Neutrophil (primary cell): ENCODE data around the gene IRAK3.

Experiments used
- H3K27ac ChIP-seq: fragments of 200-600 bp; sonication (generic); 2 replicates; pipeline ENCODE4 v1.5.1; 2016; ENCODE audit warnings: mild to moderate bottlenecking, moderate library complexity
- H3K27me3 ChIP-seq: fragments of 200-600 bp; sonication (generic); 2 replicates; pipeline ENCODE4 v1.6.0; 2016; ENCODE audit warnings: mild to moderate bottlenecking
- H3K36me3 ChIP-seq: fragments of 200-600 bp; sonication (generic); 2 replicates; pipeline ENCODE4 v1.5.1; 2017
- H3K4me1 ChIP-seq, 2 experiments: fragments of 200-600 bp in 1 of 2; sonication (generic) in 1 of 2; 1 replicate in 1 of 2; 2 replicates in 1 of 2; pipeline versions ENCODE4 v1.5.1 to v1.6.1; 2013 to 2016; ENCODE audit warnings: low read depth in 1 of 2, low read length in 1 of 2, mild to moderate bottlenecking in 1 of 2, moderate library complexity in 1 of 2; ENCODE audit not compliant: control insufficient read depth in 1 of 2, insufficient read depth in 1 of 2
- H3K4me3 ChIP-seq, 2 experiments: fragments of 200-600 bp in 1 of 2; sonication (generic) in 1 of 2; 1 replicate in 1 of 2; 2 replicates in 1 of 2; pipeline ENCODE4 v1.5.1; 2013 to 2016; ENCODE audit warnings: low read depth in 1 of 2, low read length in 1 of 2, mild to moderate bottlenecking in 1 of 2, moderate library complexity in 1 of 2
- H3K9me3 ChIP-seq: fragments of 200-600 bp; sonication (generic); 2 replicates; pipeline ENCODE4 v1.5.1; 2016
- TF ChIP-seq, protein P1 (sequence below): fragments of 200-600 bp; sonication (generic); IDR thresholded peaks from 2 replicates; pipeline ENCODE4 v1.5.1; 2016; ENCODE audit warnings: antibody characterized with exemption

The IRAK3 gene

DNA sequence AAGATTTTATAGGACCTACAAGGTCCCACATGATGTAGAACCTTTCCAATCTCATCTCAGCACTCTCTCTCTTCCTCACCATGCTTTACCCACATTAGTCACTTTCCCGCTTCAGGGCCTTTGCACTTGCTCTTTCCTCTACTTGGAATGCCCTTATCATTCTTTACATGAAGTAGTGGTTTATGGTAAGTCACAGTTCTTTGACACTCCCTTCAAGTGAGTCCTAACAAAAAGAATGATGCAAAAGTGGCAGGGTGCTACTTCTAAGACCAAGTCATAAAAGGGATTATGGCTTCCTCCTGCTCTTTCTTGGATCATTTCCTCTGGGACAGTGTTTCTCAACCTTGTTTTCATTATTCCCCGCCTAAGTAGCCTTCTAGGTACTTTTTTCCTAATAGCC is 32.4 kb upstream of the IRAK3 start:
- H3K4me1 ChIP-seq: peaks cover 25 to 30% of the 10 kb centered on the region in 2 experiments

DNA sequence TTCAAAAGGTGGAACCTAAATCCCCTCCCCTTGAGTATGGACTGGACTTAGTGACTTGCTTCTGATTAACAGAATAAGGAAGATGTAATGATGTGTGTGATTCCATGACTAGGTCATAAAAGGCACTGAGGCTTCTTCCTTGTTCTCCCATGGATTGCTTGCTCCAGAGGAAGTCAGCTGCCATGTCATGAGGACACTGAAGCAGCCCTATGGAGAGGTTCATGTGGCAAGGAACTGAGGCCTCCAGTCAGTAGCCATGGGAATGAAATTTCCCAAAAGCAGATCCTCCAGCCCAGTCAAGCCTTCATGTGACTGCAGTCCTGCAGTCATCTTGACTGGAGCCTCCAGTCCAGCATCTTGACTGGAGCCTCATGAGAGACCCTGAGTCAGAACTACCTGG is 29.9 kb upstream of the IRAK3 start:
- Histone ChIP-seq H3K36me3 (peaks cover 22% of the 10 kb centered on the region), H3K4me1 (peaks cover 50 to 54% of the 10 kb centered on the region in 2 experiments), H3K27me3 (no peaks in the 10 kb centered on the region), H3K27ac (peak overlapping the region; percentile 62), H3K9me3 (no peaks in the 10 kb centered on the region), H3K4me3 (no peak overlapping the region)
- TF ChIP-seq, protein P1, sequence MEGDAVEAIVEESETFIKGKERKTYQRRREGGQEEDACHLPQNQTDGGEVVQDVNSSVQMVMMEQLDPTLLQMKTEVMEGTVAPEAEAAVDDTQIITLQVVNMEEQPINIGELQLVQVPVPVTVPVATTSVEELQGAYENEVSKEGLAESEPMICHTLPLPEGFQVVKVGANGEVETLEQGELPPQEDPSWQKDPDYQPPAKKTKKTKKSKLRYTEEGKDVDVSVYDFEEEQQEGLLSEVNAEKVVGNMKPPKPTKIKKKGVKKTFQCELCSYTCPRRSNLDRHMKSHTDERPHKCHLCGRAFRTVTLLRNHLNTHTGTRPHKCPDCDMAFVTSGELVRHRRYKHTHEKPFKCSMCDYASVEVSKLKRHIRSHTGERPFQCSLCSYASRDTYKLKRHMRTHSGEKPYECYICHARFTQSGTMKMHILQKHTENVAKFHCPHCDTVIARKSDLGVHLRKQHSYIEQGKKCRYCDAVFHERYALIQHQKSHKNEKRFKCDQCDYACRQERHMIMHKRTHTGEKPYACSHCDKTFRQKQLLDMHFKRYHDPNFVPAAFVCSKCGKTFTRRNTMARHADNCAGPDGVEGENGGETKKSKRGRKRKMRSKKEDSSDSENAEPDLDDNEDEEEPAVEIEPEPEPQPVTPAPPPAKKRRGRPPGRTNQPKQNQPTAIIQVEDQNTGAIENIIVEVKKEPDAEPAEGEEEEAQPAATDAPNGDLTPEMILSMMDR: no peak

More for the DNA sequence above, 32.4 kb upstream of the IRAK3 start:
- no peaks in the 10 kb centered on the region for H3K9me3 ChIP-seq
- no peak overlapping the region for H3K4me3 ChIP-seq
- no peaks in the 10 kb centered on the region for H3K27me3 ChIP-seq
- peaks cover 27% of the 10 kb centered on the region for H3K36me3 ChIP-seq
- H3K27ac ChIP-seq: no peak overlapping the region
- TF ChIP-seq, protein P1: no peak

DNA sequence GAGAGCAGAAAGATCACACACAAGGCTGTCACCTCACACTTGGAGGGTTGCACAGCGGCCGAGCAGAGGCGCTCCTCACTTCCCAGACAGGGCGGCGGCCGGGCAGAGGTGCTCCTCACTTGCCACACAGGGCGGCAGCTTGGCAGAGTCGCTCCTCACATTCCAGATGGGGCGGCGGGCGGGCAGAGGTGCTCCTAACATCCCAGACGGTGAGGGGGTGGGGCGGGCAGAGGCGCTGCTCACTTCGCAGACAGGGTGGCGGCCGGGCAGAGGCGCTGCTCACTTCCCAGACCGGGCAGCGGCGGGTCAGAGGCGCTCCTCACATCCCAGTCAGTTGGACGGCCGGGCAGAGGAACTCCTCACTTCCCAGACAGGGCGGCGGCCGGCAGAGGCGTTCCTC is 28.3 kb upstream of the IRAK3 start:
- Histone ChIP-seq H3K9me3 (no peaks in the 10 kb centered on the region), H3K36me3 (peaks cover 22% of the 10 kb centered on the region)

DNA sequence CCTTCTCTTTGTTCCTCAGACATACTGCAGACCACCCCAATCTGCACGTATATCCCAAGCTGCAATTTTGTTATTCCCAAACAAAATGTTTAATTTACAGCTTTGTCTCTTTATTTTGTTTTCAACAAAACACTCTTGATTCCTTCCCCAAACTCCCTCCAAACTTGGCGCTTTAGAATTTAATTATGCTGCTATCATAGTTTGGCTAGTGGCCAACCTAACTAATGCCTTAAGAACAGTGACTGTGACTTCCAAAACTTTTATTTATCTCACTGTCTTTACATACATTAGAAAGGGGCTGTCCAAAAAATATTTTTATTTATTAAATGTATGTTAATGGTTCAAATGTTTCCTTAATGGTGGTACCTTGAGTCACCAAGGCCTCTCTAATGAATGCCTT is 26.3 kb upstream of the IRAK3 start:
- no peaks in the 10 kb centered on the region for H3K27me3 ChIP-seq
- peaks cover 70 to 74% of the 10 kb centered on the region in 2 experiments for H3K4me1 ChIP-seq
- H3K36me3 ChIP-seq: peaks cover 22% of the 10 kb centered on the region
- H3K4me3 ChIP-seq: no peak overlapping the region
- TF ChIP-seq, protein P1: no peak
- H3K9me3 ChIP-seq: no peaks in the 10 kb centered on the region
- peak overlapping the region; percentile 80 for H3K27ac ChIP-seq

More for the DNA sequence above, 28.3 kb upstream of the IRAK3 start:
- TF ChIP-seq, protein P1: no peak
- Histone ChIP-seq H3K4me1 (peaks cover 54 to 58% of the 10 kb centered on the region in 2 experiments), H3K4me3 (no peak overlapping the region), H3K27ac (peak overlapping the region; percentile 62), H3K27me3 (no peaks in the 10 kb centered on the region)

DNA sequence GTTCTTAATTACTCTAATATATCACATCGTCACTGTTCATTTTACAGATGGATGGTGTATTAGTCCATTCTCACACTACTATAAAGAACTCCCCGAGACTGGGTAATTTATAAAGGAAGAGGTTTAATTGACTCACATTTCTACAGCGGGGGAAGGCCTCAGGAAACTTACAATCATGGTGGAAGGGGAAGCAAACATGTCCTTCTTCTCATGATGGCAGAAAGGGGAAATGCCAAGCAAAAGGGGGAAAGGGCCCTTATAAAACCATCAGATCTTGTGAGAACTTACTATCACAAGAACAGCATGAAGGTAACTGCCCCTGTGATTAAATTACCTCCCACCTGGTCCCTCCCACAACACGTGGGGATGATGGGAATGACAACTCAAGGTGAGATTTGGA is 25.7 kb upstream of the IRAK3 start:
- H3K4me3 ChIP-seq: peak overlapping the region in 1 of 2 experiments; percentile 14
- no peaks in the 10 kb centered on the region for H3K9me3 ChIP-seq
- H3K27ac ChIP-seq: peak overlapping the region; percentile 80
- H3K36me3 ChIP-seq: peaks cover 22% of the 10 kb centered on the region
- H3K27me3 ChIP-seq: no peaks in the 10 kb centered on the region
- peaks cover 75 to 80% of the 10 kb centered on the region in 2 experiments for H3K4me1 ChIP-seq
- TF ChIP-seq, protein P1: no peak
